Trophoblast cell (in vitro differentiated cells and primary cell): Measurements from ENCODE around the gene GRAMD2B.

Source experiments
- DNase-seq, 2 donors: peaks; one replicate each; pipeline ENCODE4 v3.0.0-alpha.2; 2016
- H2AFZ ChIP-seq: 2 replicates; pipeline ENCODE4 v1.6.1; 2013; ENCODE audit warnings: low read length, moderate library complexity, mild to moderate bottlenecking; ENCODE audit not compliant: insufficient read depth, poor library complexity
- H2AK5ac ChIP-seq: 2 replicates; pipeline ENCODE4 v1.6.1; 2013; ENCODE audit warnings: mild to moderate bottlenecking, low read length
- H2BK120ac ChIP-seq: 2 replicates; pipeline ENCODE4 v1.6.1; 2013; ENCODE audit warnings: low read length, mild to moderate bottlenecking, moderate library complexity; ENCODE audit not compliant: insufficient read depth, poor library complexity
- H2BK12ac ChIP-seq: 2 replicates; pipeline ENCODE4 v1.6.1; 2013; ENCODE audit warnings: mild to moderate bottlenecking, low read length, moderate library complexity
- H2BK5ac ChIP-seq: 2 replicates; pipeline ENCODE4 v1.6.1; 2013; ENCODE audit warnings: low read length, low read depth, moderate library complexity, mild to moderate bottlenecking; ENCODE audit not compliant: poor library complexity
- H3K14ac ChIP-seq: 2 replicates; pipeline ENCODE4 v1.6.1; 2013; ENCODE audit warnings: mild to moderate bottlenecking, low read length
- H3K18ac ChIP-seq: 2 replicates; pipeline ENCODE4 v1.6.1; 2013; ENCODE audit warnings: mild to moderate bottlenecking, low read length
- H3K23ac ChIP-seq: 2 replicates; pipeline ENCODE4 v1.6.1; 2013; ENCODE audit warnings: low read length
- H3K27ac ChIP-seq: 2 replicates; pipeline ENCODE4 v1.5.1; 2013; ENCODE audit warnings: low read depth, mild to moderate bottlenecking, inconsistent platforms, low read length, moderate library complexity
- H3K27me3 ChIP-seq: 2 replicates; pipeline ENCODE4 v1.6.1; 2013; ENCODE audit warnings: inconsistent platforms, mild to moderate bottlenecking, low read length, moderate library complexity; ENCODE audit not compliant: insufficient read depth
- H3K36me3 ChIP-seq, 2 experiments: 1 replicate in 1 of 2; 2 replicates in 1 of 2; pipeline ENCODE4 v1.6.1; 2013; ENCODE audit warnings: low read length in 2 of 2, mild to moderate bottlenecking in 2 of 2, moderate library complexity in 1 of 2; ENCODE audit not compliant: insufficient read depth in 2 of 2, control insufficient read depth in 1 of 2
- H3K4ac ChIP-seq: 2 replicates; pipeline ENCODE4 v1.6.1; 2013; ENCODE audit warnings: low read depth, mild to moderate bottlenecking, low read length, moderate library complexity
- H3K4me1 ChIP-seq, 2 experiments: 1 replicate in 1 of 2; 2 replicates in 1 of 2; pipeline ENCODE4 v1.6.1; 2013; ENCODE audit warnings: low read length in 2 of 2, mild to moderate bottlenecking in 2 of 2, moderate library complexity in 1 of 2; ENCODE audit not compliant: insufficient read depth in 2 of 2, control insufficient read depth in 1 of 2
- H3K4me2 ChIP-seq: 2 replicates; pipeline ENCODE4 v1.6.1; 2013; ENCODE audit warnings: inconsistent platforms, mild to moderate bottlenecking, low read length, moderate library complexity
- H3K4me3 ChIP-seq: 2 replicates; pipeline ENCODE4 v1.5.1; 2013; ENCODE audit warnings: mild to moderate bottlenecking, low read depth, low read length, inconsistent platforms
- H3K79me1 ChIP-seq: one replicate; pipeline ENCODE4 v1.6.1; 2013; ENCODE audit warnings: low read length
- H3K79me2 ChIP-seq: 2 replicates; pipeline ENCODE4 v1.6.1; 2013; ENCODE audit warnings: low read length, mild to moderate bottlenecking; ENCODE audit not compliant: control insufficient read depth, insufficient read depth, poor library complexity
- H3K9ac ChIP-seq: 2 replicates; pipeline ENCODE4 v1.6.1; 2013; ENCODE audit warnings: mild to moderate bottlenecking, low read length
- H3K9me3 ChIP-seq: 2 replicates; pipeline ENCODE4 v1.6.1; 2013; ENCODE audit warnings: low read depth, mild to moderate bottlenecking, control low read depth, inconsistent platforms, low read length; ENCODE audit not compliant: insufficient read depth
- H4K12ac ChIP-seq: 2 replicates; pipeline ENCODE4 v1.6.1; 2013; ENCODE audit warnings: low read depth, mild to moderate bottlenecking, low read length, moderate library complexity
- H4K8ac ChIP-seq: 2 replicates; pipeline ENCODE4 v1.6.1; 2013; ENCODE audit warnings: low read depth, mild to moderate bottlenecking, low read length, moderate library complexity
- H4K91ac ChIP-seq: one replicate; pipeline ENCODE4 v1.6.1; 2013; ENCODE audit warnings: low read depth, mild to moderate bottlenecking, low read length, moderate library complexity
- WGBS: extraction: QIAGEN DNeasy Blood & Tissue Kit; methylation state at CpG from one replicate; pipeline ENCODE4 v1.1.7; 2013; ENCODE audit warnings: missing lambda C conversion rate; ENCODE audit not compliant: insufficient read length, insufficient coverage; ENCODE audit errors: extremely low coverage; 5-methylcytosine and 5-hydroxymethylcytosine counted together

GRAMD2B gene

GRCh38 chr5:126540631-126541030 lies 117.4 kb downstream of the GRAMD2B start:
- H3K4ac ChIP-seq, result no peak overlapping the region

GRCh38 chr5:126542441-126542840 lies 119.2 kb downstream of the GRAMD2B start:
- Histone ChIP-seq H3K36me3 (peaks cover 11 to 13% of the 10 kb centered on the region in 2 experiments), H2BK120ac (no peak overlapping the region), H3K4me3 (no peak overlapping the region), H3K79me2 (no peaks in the 10 kb centered on the region), H3K4me1 (no peaks in the 10 kb centered on the region), H2BK5ac (no peak overlapping the region), H4K8ac (no peak overlapping the region), H4K12ac (no peak overlapping the region), H3K9me3 (no peaks in the 10 kb centered on the region), H2AK5ac (no peak overlapping the region), H3K27ac (no peak overlapping the region), H3K27me3 (no peaks in the 10 kb centered on the region), H3K4me2 (no peak overlapping the region), H3K4ac (no peak overlapping the region), H2BK12ac (no peak overlapping the region), H3K23ac (no peak overlapping the region), H3K79me1 (no peaks in the 10 kb centered on the region), H3K14ac (no peak overlapping the region), H2AFZ (no peak overlapping the region), H3K9ac (no peak overlapping the region), H3K18ac (no peak overlapping the region), H4K91ac (no peak overlapping the region)
- no peak for DNase-seq
- WGBS, result no CpG with 5 or more reads among the region's 2 CpGs

More at GRCh38 chr5:126540631-126541030, 117.4 kb downstream of the GRAMD2B start:
- Histone ChIP-seq H3K14ac (no peak overlapping the region), H2AFZ (no peak overlapping the region), H3K9ac (no peak overlapping the region), H3K36me3 (peaks cover 5 to 6% of the 10 kb centered on the region in 2 experiments), H3K23ac (no peak overlapping the region), H3K27me3 (no peaks in the 10 kb centered on the region), H2BK5ac (no peak overlapping the region), H3K27ac (no peak overlapping the region), H3K18ac (no peak overlapping the region), H4K8ac (no peak overlapping the region), H2BK12ac (no peak overlapping the region), H3K4me1 (no peaks in the 10 kb centered on the region), H3K79me2 (no peaks in the 10 kb centered on the region), H3K4me2 (no peak overlapping the region), H3K4me3 (no peak overlapping the region), H4K91ac (no peak overlapping the region), H3K79me1 (no peaks in the 10 kb centered on the region), H3K9me3 (no peaks in the 10 kb centered on the region), H2AK5ac (no peak overlapping the region), H4K12ac (no peak overlapping the region), H2BK120ac (no peak overlapping the region)
- DNase-seq, result no peak
- no CpG with 5 or more reads among the region's 5 CpGs for WGBS

- no peaks in the 10 kb centered on the region for H3K79me1 ChIP-seq
- no peak overlapping the region for H3K27ac ChIP-seq
- H3K14ac ChIP-seq, result no peak overlapping the region
- H4K8ac ChIP-seq, result no peak overlapping the region
- H3K4me2 ChIP-seq, result no peak overlapping the region
- no peak overlapping the region for H3K18ac ChIP-seq
- no peak overlapping the region for H4K91ac ChIP-seq
- no peak overlapping the region for H2BK120ac ChIP-seq
- H2AFZ ChIP-seq, result no peak overlapping the region
- H3K4me3 ChIP-seq, result no peak overlapping the region
- no peaks in the 10 kb centered on the region for H3K79me2 ChIP-seq
- H2AK5ac ChIP-seq, result no peak overlapping the region
- H2BK5ac ChIP-seq, result no peak overlapping the region
- H3K23ac ChIP-seq, result no peak overlapping the region
- no CpG with 5 or more reads among the region's 1 CpG for WGBS
- H3K4ac ChIP-seq, result no peak overlapping the region
- no peak overlapping the region for H3K9ac ChIP-seq
- DNase-seq, result no peak
- no peaks in the 10 kb centered on the region for H3K27me3 ChIP-seq
- H3K36me3 ChIP-seq, result peaks cover 13 to 15% of the 10 kb centered on the region in 2 experiments
- no peaks in the 10 kb centered on the region for H3K9me3 ChIP-seq
- H2BK12ac ChIP-seq, result no peak overlapping the region
- no peaks in the 10 kb centered on the region for H3K4me1 ChIP-seq
- no peak overlapping the region for H4K12ac ChIP-seq
Measured at GRCh38 chr5:126543009-126543408, 119.8 kb downstream of the GRAMD2B start.

- no peak overlapping the region for H2BK12ac ChIP-seq
- no peak overlapping the region for H4K12ac ChIP-seq
- no peaks in the 10 kb centered on the region for H3K79me1 ChIP-seq
- H4K91ac ChIP-seq, result no peak overlapping the region
- H3K4me3 ChIP-seq, result no peak overlapping the region
- no peak overlapping the region for H3K27ac ChIP-seq
- H3K4me2 ChIP-seq, result no peak overlapping the region
- no peak overlapping the region for H2BK120ac ChIP-seq
- no peak overlapping the region for H3K14ac ChIP-seq
- no peak overlapping the region for H4K8ac ChIP-seq
- no peak for DNase-seq
- H2AFZ ChIP-seq, result no peak overlapping the region
- no CpG with 5 or more reads among the region's 2 CpGs for WGBS
- peaks cover 17 to 20% of the 10 kb centered on the region in 2 experiments for H3K36me3 ChIP-seq
- no peaks in the 10 kb centered on the region for H3K27me3 ChIP-seq
- no peak overlapping the region for H3K23ac ChIP-seq
- H3K9ac ChIP-seq, result no peak overlapping the region
- no peak overlapping the region for H2BK5ac ChIP-seq
- H3K79me2 ChIP-seq, result no peaks in the 10 kb centered on the region
- no peak overlapping the region for H3K4ac ChIP-seq
- H3K9me3 ChIP-seq, result no peaks in the 10 kb centered on the region
- no peak overlapping the region for H2AK5ac ChIP-seq
- no peak overlapping the region for H3K18ac ChIP-seq
- no peaks in the 10 kb centered on the region for H3K4me1 ChIP-seq
Measured at GRCh38 chr5:126543660-126544059, 120.5 kb downstream of the GRAMD2B start.
